GM23338 (cell line): ENCODE data around the gene LHX5. TPM values are rescaled to one million over a fixed set of nuclear protein-coding genes. Genes with fewer than 3 reads are reported as not detected.

Experiments used
- ATAC-seq: fragments of 200-7000 bp; cut with Tn5 transposase; 3 replicates; pipeline ENCODE4 v1.9.1; 2020
- DNase-seq: peaks from one replicate; pipeline ENCODE4 v3.0.0-alpha.2; 2015; ENCODE audit warnings: low spot score
- H2AFZ ChIP-seq: fragments of 200-600 bp; sonication (generic); 2 replicates; pipeline ENCODE4 v1.8.0; 2016; ENCODE audit warnings: antibody characterized with exemption, mild to moderate bottlenecking, moderate library complexity
- H3F3A ChIP-seq: fragments of 200-600 bp; sonication (generic); replicated peaks from 2 replicates; pipeline ENCODE4 v1.8.0; 2017; ENCODE audit warnings: antibody characterized with exemption, mixed run types, low read depth
- H3K27ac ChIP-seq: fragments of 200-600 bp; sonication (generic); 2 replicates; pipeline ENCODE4 v1.6.1; 2016; ENCODE audit warnings: low read depth
- H3K27me3 ChIP-seq: fragments of 200-600 bp; sonication (generic); 2 replicates; pipeline ENCODE4 v1.8.0; 2016; ENCODE audit warnings: mild to moderate bottlenecking, mixed run types, moderate library complexity; ENCODE audit not compliant: insufficient read depth
- H3K36me3 ChIP-seq: fragments of 200-600 bp; sonication (generic); 2 replicates; pipeline ENCODE4 v1.8.0; 2016; ENCODE audit warnings: mild to moderate bottlenecking; ENCODE audit not compliant: insufficient read depth
- H3K4me1 ChIP-seq: fragments of 200-600 bp; sonication (generic); 2 replicates; pipeline ENCODE4 v1.8.0; 2016; ENCODE audit warnings: mild to moderate bottlenecking, moderate library complexity; ENCODE audit not compliant: insufficient read depth
- H3K4me2 ChIP-seq: fragments of 200-600 bp; sonication (generic); 2 replicates; pipeline ENCODE4 v1.7.1; 2017; ENCODE audit warnings: mixed run types
- H3K4me3 ChIP-seq: fragments of 200-600 bp; sonication (generic); 2 replicates; pipeline ENCODE4 v1.6.1; 2016; ENCODE audit warnings: mixed run types
- H3K79me2 ChIP-seq: fragments of 200-600 bp; sonication (generic); replicated peaks from 2 replicates; pipeline ENCODE4 v1.8.0; 2017; ENCODE audit warnings: mild to moderate bottlenecking; ENCODE audit not compliant: insufficient read depth
- H3K9me2 ChIP-seq: fragments of 200-600 bp; sonication (generic); 2 replicates; pipeline ENCODE4 v1.8.0; 2017; ENCODE audit not compliant: insufficient read depth
- H4K20me1 ChIP-seq: fragments of 200-600 bp; sonication (generic); replicated peaks from 2 replicates; pipeline ENCODE4 v1.8.0; 2017; ENCODE audit warnings: mild to moderate bottlenecking; ENCODE audit not compliant: insufficient read depth
- H3K27ac Mint-ChIP-seq: 2 replicates; pipeline ENCODE4 v1.8.0; 2020; ENCODE audit warnings: inconsistent platforms, mild to moderate bottlenecking, moderate library complexity, mixed read lengths
- H3K27me3 Mint-ChIP-seq: 3 replicates; pipeline ENCODE4 v1.8.0; 2022; ENCODE audit warnings: low read depth, mild to moderate bottlenecking, moderate library complexity, mixed read lengths, inconsistent platforms; ENCODE audit not compliant: insufficient read depth, poor library complexity
- H3K36me3 Mint-ChIP-seq: 3 replicates; pipeline ENCODE4 v1.8.0; 2021; ENCODE audit warnings: low read depth, mild to moderate bottlenecking, inconsistent platforms, moderate library complexity, mixed read lengths
- H3K4me1 Mint-ChIP-seq: 3 replicates; pipeline ENCODE4 v1.8.0; 2020; ENCODE audit warnings: mild to moderate bottlenecking, inconsistent platforms, mixed read lengths
- H3K4me3 Mint-ChIP-seq: 3 replicates; pipeline ENCODE4 v1.8.0; 2021; ENCODE audit warnings: moderate library complexity, mild to moderate bottlenecking, inconsistent platforms, mixed read lengths
- H3K9me3 Mint-ChIP-seq: 3 replicates; pipeline ENCODE4 v1.8.0; 2020; ENCODE audit warnings: moderate library complexity, mild to moderate bottlenecking, inconsistent platforms, mixed read lengths
- CREB1 ChIP-seq: fragments of 250-450 bp; sonication (Bioruptor Pico); IDR thresholded peaks from 2 replicates; pipeline ENCODE4 v1.5.0; 2020; ENCODE audit warnings: low read depth, mild to moderate bottlenecking, moderate library complexity
- EZH2 ChIP-seq: fragments of 200-600 bp; sonication (generic); IDR thresholded peaks from one replicate; pipeline ENCODE4 v1.8.0; 2017; ENCODE audit warnings: antibody characterized with exemption, mild to moderate bottlenecking, low read depth; ENCODE audit not compliant: unreplicated experiment
- EZH2phosphoT487 ChIP-seq: fragments of 200-600 bp; sonication (generic); IDR thresholded peaks from one replicate; pipeline ENCODE4 v1.8.1; 2018; ENCODE audit warnings: antibody characterized with exemption; ENCODE audit not compliant: unreplicated experiment
- JUNB ChIP-seq: IDR thresholded peaks from one replicate; pipeline ENCODE4 v1.6.1; 2016; ENCODE audit warnings: antibody characterized with exemption; ENCODE audit not compliant: unreplicated experiment
- NANOG ChIP-seq: IDR thresholded peaks from 2 replicates; pipeline ENCODE4 v1.6.1; 2016; ENCODE audit warnings: antibody characterized with exemption, borderline replicate concordance
- POLR2AphosphoS5 ChIP-seq: IDR thresholded peaks from 2 replicates; pipeline ENCODE4 v1.6.1; 2016; ENCODE audit warnings: antibody characterized with exemption, low read depth
- STAT1 ChIP-seq: IDR thresholded peaks from one replicate; pipeline ENCODE4 v1.6.1; 2016; ENCODE audit warnings: antibody characterized with exemption; ENCODE audit not compliant: unreplicated experiment
- ZNF114 ChIP-seq: fragments of 250-450 bp; sonication (Bioruptor Pico); IDR thresholded peaks from 2 replicates; pipeline ENCODE4 v1.5.0; 2020; ENCODE audit warnings: mild to moderate bottlenecking, moderate library complexity
- ZNF331 ChIP-seq: fragments of 250-450 bp; sonication (Bioruptor Pico); IDR thresholded peaks from 2 replicates; pipeline ENCODE4 v1.5.0; 2020; ENCODE audit warnings: low read depth, mild to moderate bottlenecking, moderate library complexity
- polyA plus RNA-seq: library from polyadenylated mRNA; unstranded; fragments of >200 nt; fragmentation: Nextera tagmentation; extraction: Ambion mirVana; gene quantifications from 2 replicates; pipeline ENCODE4 v1.2.1, GENCODE V29; 2016
- total RNA-seq: library from RNA; depleted of rRNA; stranded (reverse); fragments of >200 nt; shearing (Covaris generic); gene quantifications from 2 replicates; pipeline ENCODE4 v1.2.3, GENCODE V29; 2014
- TF ChIP-seq, protein P1 (sequence below): fragments of 250-450 bp; sonication (Bioruptor Pico); IDR thresholded peaks from 2 replicates; pipeline ENCODE4 v1.5.0; 2020; ENCODE audit warnings: mild to moderate bottlenecking, moderate library complexity
- TF ChIP-seq, protein P2 (sequence below), 2 experiments: fragments of 200-600 bp in 1 of 2; sonication (generic) in 1 of 2; conservative IDR thresholded peaks; 2 replicates each; pipeline versions ENCODE4 v1.5.1 to v1.6.1; 2016 to 2017; ENCODE audit warnings: antibody characterized with exemption in 2 of 2, low read depth in 2 of 2, mild to moderate bottlenecking in 2 of 2, moderate library complexity in 1 of 2
- TF ChIP-seq, protein P3 (sequence below): IDR thresholded peaks from 2 replicates; pipeline ENCODE4 v1.6.1; 2016; ENCODE audit warnings: antibody characterized with exemption
- TF ChIP-seq, protein P4 (sequence below): IDR thresholded peaks from one replicate; pipeline ENCODE4 v1.6.1; 2018; ENCODE audit warnings: antibody characterized with exemption; ENCODE audit not compliant: unreplicated experiment

Gene LHX5
- total and polyA plus RNA-seq, 2 experiments from 2014 or later: 0.18 TPM; not detected in 1

DNA sequence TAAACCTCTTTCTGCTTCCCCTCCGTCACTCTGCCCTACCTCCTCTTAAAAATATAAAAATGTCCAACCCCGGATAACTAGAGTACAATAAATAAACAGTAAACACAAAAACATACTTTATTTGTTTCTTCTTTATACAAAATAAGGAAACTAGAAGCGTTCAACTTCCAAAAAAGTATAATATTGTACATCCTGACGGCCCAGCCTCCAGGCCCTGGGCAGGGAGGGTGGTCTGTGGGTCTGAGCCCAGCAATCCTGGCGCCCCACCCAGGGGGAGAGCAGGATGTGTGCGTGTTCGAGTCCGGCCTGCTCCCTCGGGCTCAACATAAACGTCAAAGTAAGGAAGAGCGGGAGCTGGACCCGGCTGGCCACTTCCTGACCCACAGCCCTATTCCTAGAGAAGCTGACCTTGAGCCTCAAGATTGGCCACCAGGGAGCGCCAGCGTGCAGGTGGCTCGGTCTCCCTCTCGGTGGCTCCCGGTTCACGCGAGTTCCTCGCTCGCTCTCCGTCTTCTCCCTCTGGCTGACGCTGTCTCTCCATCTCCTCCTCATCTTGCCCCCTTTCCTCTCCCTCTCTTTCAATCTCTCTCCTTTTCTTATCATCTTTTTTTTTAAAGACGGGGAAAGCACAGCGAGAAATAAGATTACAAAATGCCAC, 9.4 kb downstream of the LHX5 start:
- Histone ChIP-seq H3K36me3 (no peaks in the 10 kb centered on the region), H3K27ac (no peak overlapping the region), H3K4me1 (peaks cover 25% of the 10 kb centered on the region), H2AFZ (no peak overlapping the region), H3K4me2 (peak overlapping the region; percentile 69; the same call in 1 of the 2 replicates), H4K20me1 (no peaks in the 10 kb centered on the region; the same call in 1 of the 2 replicates), H3K9me2 (no peaks in the 10 kb centered on the region), H3K27me3 (peaks cover 69% of the 10 kb centered on the region), H3K4me3 (peak overlapping the region; percentile 32; the same call in 1 of the 2 replicates), H3F3A (peaks cover 10% of the 10 kb centered on the region), H3K79me2 (no peaks in the 10 kb centered on the region)
- ATAC-seq: peak; percentile 37
- DNase-seq: peak; percentile 85
- peaks cover 63% of the 10 kb centered on the region for H3K27me3 Mint-ChIP-seq
- H3K9me3 Mint-ChIP-seq: 0 out of 3 replicates have a peak, but pooled peaks cover 3% of the 10 kb centered on the region
- H3K36me3 Mint-ChIP-seq: no peaks in the 10 kb centered on the region; the same call in 2 of the 3 replicates
- peak overlapping the region; percentile 73 for H3K4me3 Mint-ChIP-seq
- peaks cover 30% of the 10 kb centered on the region for H3K4me1 Mint-ChIP-seq
- no peak overlapping the region for H3K27ac Mint-ChIP-seq
- TF ChIP-seq, protein P1, sequence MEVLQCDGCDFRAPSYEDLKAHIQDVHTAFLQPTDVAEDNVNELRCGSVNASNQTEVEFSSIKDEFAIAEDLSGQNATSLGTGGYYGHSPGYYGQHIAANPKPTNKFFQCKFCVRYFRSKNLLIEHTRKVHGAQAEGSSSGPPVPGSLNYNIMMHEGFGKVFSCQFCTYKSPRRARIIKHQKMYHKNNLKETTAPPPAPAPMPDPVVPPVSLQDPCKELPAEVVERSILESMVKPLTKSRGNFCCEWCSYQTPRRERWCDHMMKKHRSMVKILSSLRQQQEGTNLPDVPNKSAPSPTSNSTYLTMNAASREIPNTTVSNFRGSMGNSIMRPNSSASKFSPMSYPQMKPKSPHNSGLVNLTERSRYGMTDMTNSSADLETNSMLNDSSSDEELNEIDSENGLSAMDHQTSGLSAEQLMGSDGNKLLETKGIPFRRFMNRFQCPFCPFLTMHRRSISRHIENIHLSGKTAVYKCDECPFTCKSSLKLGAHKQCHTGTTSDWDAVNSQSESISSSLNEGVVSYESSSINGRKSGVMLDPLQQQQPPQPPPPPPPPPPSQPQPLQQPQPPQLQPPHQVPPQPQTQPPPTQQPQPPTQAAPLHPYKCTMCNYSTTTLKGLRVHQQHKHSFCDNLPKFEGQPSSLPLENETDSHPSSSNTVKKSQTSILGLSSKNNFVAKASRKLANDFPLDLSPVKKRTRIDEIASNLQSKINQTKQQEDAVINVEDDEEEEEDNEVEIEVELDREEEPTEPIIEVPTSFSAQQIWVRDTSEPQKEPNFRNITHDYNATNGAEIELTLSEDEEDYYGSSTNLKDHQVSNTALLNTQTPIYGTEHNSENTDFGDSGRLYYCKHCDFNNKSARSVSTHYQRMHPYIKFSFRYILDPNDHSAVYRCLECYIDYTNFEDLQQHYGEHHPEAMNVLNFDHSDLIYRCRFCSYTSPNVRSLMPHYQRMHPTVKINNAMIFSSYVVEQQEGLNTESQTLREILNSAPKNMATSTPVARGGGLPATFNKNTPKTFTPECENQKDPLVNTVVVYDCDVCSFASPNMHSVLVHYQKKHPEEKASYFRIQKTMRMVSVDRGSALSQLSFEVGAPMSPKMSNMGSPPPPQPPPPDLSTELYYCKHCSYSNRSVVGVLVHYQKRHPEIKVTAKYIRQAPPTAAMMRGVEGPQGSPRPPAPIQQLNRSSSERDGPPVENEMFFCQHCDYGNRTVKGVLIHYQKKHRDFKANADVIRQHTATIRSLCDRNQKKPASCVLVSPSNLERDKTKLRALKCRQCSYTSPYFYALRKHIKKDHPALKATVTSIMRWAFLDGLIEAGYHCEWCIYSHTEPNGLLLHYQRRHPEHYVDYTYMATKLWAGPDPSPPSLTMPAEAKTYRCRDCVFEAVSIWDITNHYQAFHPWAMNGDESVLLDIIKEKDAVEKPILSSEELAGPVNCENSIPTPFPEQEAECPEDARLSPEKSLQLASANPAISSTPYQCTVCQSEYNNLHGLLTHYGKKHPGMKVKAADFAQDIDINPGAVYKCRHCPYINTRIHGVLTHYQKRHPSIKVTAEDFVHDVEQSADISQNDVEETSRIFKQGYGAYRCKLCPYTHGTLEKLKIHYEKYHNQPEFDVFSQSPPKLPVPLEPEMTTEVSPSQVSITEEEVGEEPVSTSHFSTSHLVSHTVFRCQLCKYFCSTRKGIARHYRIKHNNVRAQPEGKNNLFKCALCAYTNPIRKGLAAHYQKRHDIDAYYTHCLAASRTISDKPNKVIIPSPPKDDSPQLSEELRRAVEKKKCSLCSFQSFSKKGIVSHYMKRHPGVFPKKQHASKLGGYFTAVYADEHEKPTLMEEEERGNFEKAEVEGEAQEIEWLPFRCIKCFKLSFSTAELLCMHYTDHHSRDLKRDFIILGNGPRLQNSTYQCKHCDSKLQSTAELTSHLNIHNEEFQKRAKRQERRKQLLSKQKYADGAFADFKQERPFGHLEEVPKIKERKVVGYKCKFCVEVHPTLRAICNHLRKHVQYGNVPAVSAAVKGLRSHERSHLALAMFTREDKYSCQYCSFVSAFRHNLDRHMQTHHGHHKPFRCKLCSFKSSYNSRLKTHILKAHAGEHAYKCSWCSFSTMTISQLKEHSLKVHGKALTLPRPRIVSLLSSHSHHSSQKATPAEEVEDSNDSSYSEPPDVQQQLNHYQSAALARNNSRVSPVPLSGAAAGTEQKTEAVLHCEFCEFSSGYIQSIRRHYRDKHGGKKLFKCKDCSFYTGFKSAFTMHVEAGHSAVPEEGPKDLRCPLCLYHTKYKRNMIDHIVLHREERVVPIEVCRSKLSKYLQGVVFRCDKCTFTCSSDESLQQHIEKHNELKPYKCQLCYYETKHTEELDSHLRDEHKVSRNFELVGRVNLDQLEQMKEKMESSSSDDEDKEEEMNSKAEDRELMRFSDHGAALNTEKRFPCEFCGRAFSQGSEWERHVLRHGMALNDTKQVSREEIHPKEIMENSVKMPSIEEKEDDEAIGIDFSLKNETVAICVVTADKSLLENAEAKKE: no peak
- TF ChIP-seq CREB1 (no peak), STAT1 (no peak), EZH2 (peak; percentile 24), NANOG (no peak), ZNF331 (CRISPR knock-in tag) (no peak), POLR2AphosphoS5 (no peak), ZNF114 (no peak), EZH2phosphoT487 (no peak), JUNB (no peak)
- TF ChIP-seq, protein P2, sequence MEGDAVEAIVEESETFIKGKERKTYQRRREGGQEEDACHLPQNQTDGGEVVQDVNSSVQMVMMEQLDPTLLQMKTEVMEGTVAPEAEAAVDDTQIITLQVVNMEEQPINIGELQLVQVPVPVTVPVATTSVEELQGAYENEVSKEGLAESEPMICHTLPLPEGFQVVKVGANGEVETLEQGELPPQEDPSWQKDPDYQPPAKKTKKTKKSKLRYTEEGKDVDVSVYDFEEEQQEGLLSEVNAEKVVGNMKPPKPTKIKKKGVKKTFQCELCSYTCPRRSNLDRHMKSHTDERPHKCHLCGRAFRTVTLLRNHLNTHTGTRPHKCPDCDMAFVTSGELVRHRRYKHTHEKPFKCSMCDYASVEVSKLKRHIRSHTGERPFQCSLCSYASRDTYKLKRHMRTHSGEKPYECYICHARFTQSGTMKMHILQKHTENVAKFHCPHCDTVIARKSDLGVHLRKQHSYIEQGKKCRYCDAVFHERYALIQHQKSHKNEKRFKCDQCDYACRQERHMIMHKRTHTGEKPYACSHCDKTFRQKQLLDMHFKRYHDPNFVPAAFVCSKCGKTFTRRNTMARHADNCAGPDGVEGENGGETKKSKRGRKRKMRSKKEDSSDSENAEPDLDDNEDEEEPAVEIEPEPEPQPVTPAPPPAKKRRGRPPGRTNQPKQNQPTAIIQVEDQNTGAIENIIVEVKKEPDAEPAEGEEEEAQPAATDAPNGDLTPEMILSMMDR (conservative IDR thresholded peaks at IDR 0.05; ENCODE audit: low read depth in 2 of 2): peak; percentile 77 to 92
- TF ChIP-seq, protein P3, sequence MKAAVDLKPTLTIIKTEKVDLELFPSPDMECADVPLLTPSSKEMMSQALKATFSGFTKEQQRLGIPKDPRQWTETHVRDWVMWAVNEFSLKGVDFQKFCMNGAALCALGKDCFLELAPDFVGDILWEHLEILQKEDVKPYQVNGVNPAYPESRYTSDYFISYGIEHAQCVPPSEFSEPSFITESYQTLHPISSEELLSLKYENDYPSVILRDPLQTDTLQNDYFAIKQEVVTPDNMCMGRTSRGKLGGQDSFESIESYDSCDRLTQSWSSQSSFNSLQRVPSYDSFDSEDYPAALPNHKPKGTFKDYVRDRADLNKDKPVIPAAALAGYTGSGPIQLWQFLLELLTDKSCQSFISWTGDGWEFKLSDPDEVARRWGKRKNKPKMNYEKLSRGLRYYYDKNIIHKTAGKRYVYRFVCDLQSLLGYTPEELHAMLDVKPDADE: no peak
- TF ChIP-seq, protein P4, sequence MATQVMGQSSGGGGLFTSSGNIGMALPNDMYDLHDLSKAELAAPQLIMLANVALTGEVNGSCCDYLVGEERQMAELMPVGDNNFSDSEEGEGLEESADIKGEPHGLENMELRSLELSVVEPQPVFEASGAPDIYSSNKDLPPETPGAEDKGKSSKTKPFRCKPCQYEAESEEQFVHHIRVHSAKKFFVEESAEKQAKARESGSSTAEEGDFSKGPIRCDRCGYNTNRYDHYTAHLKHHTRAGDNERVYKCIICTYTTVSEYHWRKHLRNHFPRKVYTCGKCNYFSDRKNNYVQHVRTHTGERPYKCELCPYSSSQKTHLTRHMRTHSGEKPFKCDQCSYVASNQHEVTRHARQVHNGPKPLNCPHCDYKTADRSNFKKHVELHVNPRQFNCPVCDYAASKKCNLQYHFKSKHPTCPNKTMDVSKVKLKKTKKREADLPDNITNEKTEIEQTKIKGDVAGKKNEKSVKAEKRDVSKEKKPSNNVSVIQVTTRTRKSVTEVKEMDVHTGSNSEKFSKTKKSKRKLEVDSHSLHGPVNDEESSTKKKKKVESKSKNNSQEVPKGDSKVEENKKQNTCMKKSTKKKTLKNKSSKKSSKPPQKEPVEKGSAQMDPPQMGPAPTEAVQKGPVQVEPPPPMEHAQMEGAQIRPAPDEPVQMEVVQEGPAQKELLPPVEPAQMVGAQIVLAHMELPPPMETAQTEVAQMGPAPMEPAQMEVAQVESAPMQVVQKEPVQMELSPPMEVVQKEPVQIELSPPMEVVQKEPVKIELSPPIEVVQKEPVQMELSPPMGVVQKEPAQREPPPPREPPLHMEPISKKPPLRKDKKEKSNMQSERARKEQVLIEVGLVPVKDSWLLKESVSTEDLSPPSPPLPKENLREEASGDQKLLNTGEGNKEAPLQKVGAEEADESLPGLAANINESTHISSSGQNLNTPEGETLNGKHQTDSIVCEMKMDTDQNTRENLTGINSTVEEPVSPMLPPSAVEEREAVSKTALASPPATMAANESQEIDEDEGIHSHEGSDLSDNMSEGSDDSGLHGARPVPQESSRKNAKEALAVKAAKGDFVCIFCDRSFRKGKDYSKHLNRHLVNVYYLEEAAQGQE: no peak
